Measurements from ENCODE around the gene PHACTR3. TPM values are rescaled to one million over a fixed set of nuclear protein-coding genes. Genes with fewer than 3 reads are reported as not detected.

The PHACTR3 gene
- polyA plus RNA-seq, 1 donor (not counting 4 experiments of a cell fraction or from before 2014, with no cell fraction given): 2.6 TPM

GRCh38 chr20:59628171-59628570 is 23.8 kb downstream of the PHACTR3 start:
- Histone ChIP-seq H3K9ac (ENCODE audit: control insufficient read depth, extremely low read depth, insufficient read depth, low read length) (no peak overlapping the region), H3K79me2 (ENCODE audit: control insufficient read depth, insufficient read depth, low read length) (no peaks in the 10 kb centered on the region), H3K27ac (ENCODE audit: control insufficient read depth, insufficient read depth, low read length) (no peak overlapping the region), H3K27me3 (ENCODE audit: control insufficient read depth, extremely low read depth, insufficient read depth, low read length) (no peaks in the 10 kb centered on the region), H3K4me1 (ENCODE audit: control insufficient read depth, extremely low read depth, insufficient read depth, low read length) (no peaks in the 10 kb centered on the region), H3K9me1 (ENCODE audit: control insufficient read depth, extremely low read depth, insufficient read depth, low read length) (no peaks in the 10 kb centered on the region), H3K9me3 (ENCODE audit: control insufficient read depth, low read depth, low read length) (no peaks in the 10 kb centered on the region), H3K36me3 (ENCODE audit: control insufficient read depth in 2 of 2, extremely low read depth in 1 of 2, insufficient read depth in 2 of 2, low read length in 2 of 2) (no peaks in the 10 kb centered on the region), H4K20me1 (ENCODE audit: control insufficient read depth, extremely low read depth, insufficient read depth, low read length) (no peaks in the 10 kb centered on the region), H3K4me3 (ENCODE audit: control insufficient read depth in 2 of 3, extremely low read depth in 1 of 3, insufficient read depth in 2 of 3, low read depth in 1 of 3, low read length in 3 of 3) (no peak overlapping the region), H2AFZ (ENCODE audit: control insufficient read depth, low read length) (no peak overlapping the region), H3K4me2 (ENCODE audit: control insufficient read depth, extremely low read depth, insufficient read depth, low read depth, low read length) (no peak overlapping the region)
- FAIRE-seq (no peak), DNase-seq (ENCODE audit: low read depth, low spot score) (no peak)
- dilution Hi-C loops (cut with MboI; ENCODE audit: extremely low pct_ligation_motif_present, low sequenced_read_pairs): no loop called here
- no peak for TF ChIP-seq CTCF (optimal IDR thresholded peaks at IDR 0.05 in 1 of 3, IDR thresholded peaks at IDR 0.05 in 1 of 3, conservative IDR thresholded peaks at IDR 0.05 in 1 of 3; ENCODE audit: extremely low read depth in 1 of 3, insufficient read depth in 2 of 3, low read length in 3 of 3)
- no peak for TF ChIP-seq EZH2 (IDR thresholded peaks at IDR 0.05; ENCODE audit: low read length)

GRCh38 chr20:59629141-59630045 is 25.1 kb downstream of the PHACTR3 start:
- no peak for FAIRE-seq
- Histone ChIP-seq H3K4me1 (ENCODE audit: control insufficient read depth, extremely low read depth, insufficient read depth, low read length) (no peaks in the 10 kb centered on the region), H3K9me1 (ENCODE audit: control insufficient read depth, extremely low read depth, insufficient read depth, low read length) (no peaks in the 10 kb centered on the region), H3K9ac (ENCODE audit: control insufficient read depth, extremely low read depth, insufficient read depth, low read length) (no peak overlapping the region), H3K79me2 (ENCODE audit: control insufficient read depth, insufficient read depth, low read length) (no peaks in the 10 kb centered on the region), H3K9me3 (ENCODE audit: control insufficient read depth, low read depth, low read length) (no peaks in the 10 kb centered on the region), H3K4me2 (ENCODE audit: control insufficient read depth, extremely low read depth, insufficient read depth, low read depth, low read length) (no peak overlapping the region), H3K4me3 (ENCODE audit: control insufficient read depth in 2 of 3, extremely low read depth in 1 of 3, insufficient read depth in 2 of 3, low read depth in 1 of 3, low read length in 3 of 3) (no peak overlapping the region), H3K27me3 (ENCODE audit: control insufficient read depth, extremely low read depth, insufficient read depth, low read length) (no peaks in the 10 kb centered on the region), H2AFZ (ENCODE audit: control insufficient read depth, low read length) (no peak overlapping the region), H3K36me3 (ENCODE audit: control insufficient read depth in 2 of 2, extremely low read depth in 1 of 2, insufficient read depth in 2 of 2, low read length in 2 of 2) (no peaks in the 10 kb centered on the region), H4K20me1 (ENCODE audit: control insufficient read depth, extremely low read depth, insufficient read depth, low read length) (no peaks in the 10 kb centered on the region), H3K27ac (ENCODE audit: control insufficient read depth, insufficient read depth, low read length) (no peak overlapping the region)
- no peak for TF ChIP-seq CTCF (optimal IDR thresholded peaks at IDR 0.05 in 1 of 3, IDR thresholded peaks at IDR 0.05 in 1 of 3, conservative IDR thresholded peaks at IDR 0.05 in 1 of 3; ENCODE audit: extremely low read depth in 1 of 3, insufficient read depth in 2 of 3, low read length in 3 of 3)
- no peak for TF ChIP-seq EZH2 (IDR thresholded peaks at IDR 0.05; ENCODE audit: low read length)
- DNase-seq (ENCODE audit: low read depth, low spot score): no peak
- dilution Hi-C loops (cut with MboI; ENCODE audit: extremely low pct_ligation_motif_present, low sequenced_read_pairs): no loop called here
